Measurements from ENCODE around the gene RCL1.
"Not testable (repeated sequence)": the region's sequence is repeated elsewhere in the genome, so short reads cannot be mapped to it uniquely, and the experiment has no call there.

RCL1 gene

DNA sequence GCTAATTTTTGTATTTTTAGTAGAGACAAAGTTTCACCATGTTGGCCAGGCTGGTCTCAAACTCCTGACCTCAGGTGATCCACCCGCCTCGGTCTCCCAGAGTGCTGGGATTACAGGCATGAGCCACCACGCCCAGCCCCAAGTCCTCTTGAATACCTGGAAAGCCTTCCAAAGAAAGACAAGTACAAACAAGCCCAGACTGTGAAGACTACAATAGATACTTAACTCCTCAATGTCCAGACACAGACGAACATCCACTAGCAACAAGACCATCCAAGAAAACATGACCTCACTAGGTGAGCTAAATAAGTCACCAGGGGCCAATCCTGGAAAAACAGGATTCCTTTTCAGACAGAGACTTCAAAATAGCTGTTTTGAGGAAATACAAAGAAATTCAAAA lies 9.6 kb upstream of the RCL1 start:
- DNase-seq (ENCODE audit: low read depth): not testable (repeated sequence)

DNA sequence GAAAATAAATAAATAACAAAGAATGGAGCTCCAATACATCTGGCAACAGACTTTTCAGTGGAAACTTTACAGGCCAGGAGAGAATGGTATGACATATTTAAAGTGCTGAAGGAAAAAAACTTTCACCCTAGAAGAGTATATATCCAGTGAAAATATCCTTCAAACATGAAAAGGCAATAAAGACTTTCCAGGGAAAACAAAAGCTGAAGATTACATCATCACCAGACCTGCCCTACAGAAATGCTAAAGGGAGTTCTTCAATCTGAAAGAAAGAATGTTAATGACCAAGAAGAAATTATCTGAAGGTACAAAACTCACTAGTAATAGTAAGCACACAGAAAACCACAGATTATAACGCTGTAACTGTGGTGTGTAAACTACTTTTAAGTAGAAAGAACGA lies 8.3 kb upstream of the RCL1 start:
- DNase-seq (ENCODE audit: low read depth): no peak

DNA sequence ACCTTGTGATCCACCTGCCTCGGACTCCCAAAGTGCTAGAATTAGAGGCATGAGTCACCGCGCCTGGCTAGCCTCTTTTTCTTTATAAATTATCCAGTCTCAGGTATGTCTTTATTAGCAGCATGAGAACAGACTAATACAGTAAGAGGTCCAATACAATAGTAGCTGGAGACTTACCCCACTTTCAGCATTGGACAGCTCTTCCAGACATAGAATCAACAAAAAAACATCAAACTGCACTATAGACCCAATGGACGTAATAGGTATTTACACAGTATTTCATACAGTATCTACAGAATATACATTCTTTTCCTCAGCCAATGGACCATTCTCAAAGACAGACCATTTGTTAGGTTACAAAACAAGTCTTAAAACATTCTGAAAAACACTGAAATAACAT lies 6.1 kb upstream of the RCL1 start:
- DNase-seq (ENCODE audit: low read depth): no peak

DNA sequence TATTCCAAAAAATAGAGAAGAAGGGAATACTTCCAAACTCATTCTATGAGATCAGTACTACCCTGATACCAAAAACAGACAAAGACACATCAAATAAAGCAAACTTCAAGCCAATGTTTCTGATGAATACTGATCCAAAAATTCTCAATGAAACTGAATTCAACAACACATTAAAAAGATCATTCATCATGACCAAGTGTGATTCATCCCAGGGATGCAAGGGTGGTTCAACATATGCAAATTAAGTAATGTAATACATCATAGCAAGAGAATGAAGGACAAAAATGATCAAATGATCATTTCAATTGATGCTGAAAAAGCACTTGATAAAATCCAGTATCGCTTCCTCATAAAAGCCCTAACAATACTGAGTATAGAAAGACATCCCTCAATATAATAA lies 4.9 kb upstream of the RCL1 start:
- no peak for DNase-seq (ENCODE audit: low read depth)

DNA sequence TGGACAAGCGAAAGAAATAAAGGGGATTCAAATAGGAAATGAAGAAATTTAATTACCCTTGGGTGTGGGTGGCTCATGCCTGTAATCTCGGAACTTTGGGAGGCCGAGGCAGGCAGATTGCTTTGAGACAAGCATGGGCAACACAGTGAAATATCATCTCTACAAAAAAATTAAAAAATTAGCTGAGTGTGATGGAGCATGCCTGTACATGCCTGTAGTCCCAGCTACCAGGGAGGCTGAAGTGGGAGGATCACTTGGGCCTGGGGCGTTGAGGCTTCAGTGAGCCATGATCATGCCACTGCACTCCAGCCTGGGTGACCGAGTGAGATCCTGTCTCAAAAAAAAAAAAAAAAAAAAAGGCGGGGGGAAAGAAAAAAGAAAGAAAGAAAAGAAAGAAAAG lies 4.0 kb upstream of the RCL1 start:
- no peak for DNase-seq (ENCODE audit: low read depth)

DNA sequence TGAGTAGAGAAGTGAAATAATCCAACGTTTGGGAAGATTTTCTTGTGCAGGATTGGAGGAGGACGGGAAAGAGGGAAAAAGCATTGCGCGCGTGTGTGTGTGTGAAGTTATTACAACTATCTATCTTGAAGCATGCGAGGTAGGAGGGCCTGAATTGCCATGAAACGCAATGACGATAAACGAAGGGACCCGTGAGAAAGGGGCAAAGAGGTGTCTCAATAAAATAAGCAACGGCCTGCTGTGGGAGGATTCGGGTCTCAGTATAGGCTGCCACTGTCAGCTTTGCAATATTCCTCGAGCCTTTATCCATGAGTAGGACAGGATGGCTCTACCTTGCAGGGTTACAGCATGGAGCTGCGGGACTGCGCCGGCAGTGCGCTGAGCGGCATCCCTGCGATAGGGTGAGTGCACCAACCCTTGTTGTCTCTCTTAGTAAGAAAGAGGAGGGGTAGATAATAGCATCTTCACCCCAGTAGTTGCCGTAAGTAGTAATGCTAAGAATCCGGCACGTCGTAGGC lies 631 bp upstream of the RCL1 start:
- no peak for DNase-seq (ENCODE audit: low read depth)

DNA sequence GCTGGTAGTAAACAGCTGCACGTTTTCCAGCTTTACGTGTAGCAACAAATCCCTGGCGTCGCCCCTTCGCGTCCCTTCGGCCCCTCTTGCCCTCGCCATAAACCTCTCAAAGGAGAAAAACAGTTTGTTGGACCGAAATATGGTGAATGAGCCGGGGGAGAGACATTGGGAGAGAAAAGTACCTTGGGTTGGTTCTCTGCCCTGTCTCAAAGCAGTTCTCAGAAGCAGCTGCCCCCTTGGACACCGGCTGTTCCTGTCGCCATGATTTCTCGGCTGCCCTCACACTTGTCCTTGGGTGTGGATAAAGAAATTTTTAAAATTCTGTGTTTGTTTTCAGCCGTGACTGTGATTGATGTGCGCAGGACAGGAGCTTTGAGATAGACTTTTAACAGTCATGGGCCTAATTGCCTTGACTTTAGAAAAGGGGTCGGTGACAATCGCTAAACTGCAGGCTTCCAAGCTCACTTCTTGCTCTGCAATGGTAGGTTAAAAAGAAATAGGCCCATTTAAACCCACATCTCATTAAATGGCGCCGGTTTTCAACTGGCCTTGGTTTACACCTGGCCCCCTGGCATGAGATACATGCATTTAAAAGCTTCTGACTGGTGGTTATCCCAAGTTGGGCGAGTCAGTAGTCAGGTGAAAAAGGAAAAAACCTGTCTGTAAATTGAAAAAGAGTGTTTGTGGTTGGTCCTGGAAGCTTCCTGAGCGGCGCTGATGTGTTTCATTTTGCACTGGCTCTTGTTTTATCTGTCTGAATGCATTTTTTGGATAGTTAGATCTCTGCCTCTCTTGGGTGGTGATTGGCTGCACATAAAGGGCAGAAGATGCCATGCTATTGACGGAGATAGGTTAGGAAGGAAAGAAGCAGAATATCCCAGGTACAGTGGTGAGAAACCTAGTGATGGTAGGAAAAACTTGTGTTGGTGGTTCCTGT lies 983 bp downstream of the RCL1 start:
- no peak for DNase-seq (ENCODE audit: low read depth)

DNA sequence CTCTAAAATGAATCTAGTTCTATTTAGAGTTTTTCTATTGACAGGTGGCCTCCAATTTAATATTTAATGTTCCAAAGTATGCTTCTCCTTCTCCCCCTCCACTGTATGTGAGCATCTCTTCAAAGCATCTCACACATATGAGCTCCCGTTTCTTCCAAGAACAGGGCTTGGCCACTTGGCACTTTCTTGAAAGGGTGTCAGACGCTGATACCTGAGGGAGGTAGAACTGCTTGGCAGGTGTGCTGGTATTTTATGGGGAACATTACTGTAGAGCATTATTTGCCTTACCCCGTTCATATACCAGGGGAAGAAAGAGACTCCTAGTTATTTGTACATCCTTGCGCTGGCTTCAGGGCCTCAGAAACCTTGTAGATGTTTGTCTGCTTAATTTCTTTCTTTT lies 1.9 kb downstream of the RCL1 start:
- no peak for DNase-seq (ENCODE audit: low read depth)

DNA sequence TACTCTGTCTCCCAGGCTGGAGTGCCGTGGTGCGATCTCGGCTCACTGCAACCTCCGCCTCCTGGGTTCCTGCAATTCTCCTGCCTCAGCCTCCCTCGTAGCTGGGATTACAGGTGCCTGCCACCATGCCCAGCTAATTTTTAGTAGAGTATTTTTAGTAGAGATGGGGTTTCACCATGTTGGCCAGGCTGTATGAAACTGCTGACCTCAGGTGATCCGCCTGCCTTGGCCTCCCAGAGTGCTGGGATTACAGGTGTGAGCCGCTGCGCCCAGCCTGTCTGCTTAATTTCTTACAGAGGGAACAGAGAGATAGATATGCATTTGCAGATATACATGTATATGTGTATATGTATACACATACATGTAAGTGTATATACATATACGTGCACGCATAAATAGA lies 2.4 kb downstream of the RCL1 start:
- DNase-seq (ENCODE audit: low read depth): not testable (repeated sequence)

DNA sequence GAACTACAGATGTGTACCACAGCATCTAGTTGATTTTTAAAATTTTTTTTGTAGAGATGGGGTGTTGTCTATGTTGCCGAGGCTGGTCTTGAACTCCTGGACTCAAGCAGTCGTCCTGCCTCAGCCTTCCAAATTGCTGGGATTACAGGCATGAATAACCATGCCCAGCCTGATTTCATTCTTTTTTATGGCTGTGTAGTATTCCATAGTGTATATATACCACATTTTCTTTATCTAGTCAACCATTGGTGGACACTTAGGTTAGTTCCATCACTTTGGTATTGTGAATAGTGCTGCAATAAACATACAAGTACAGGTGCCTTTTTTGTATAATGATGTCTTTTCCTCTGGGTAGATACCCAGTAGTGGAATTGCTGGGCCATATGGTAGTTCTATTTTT lies 3.8 kb downstream of the RCL1 start:
- no peak for DNase-seq (ENCODE audit: low read depth)

DNA sequence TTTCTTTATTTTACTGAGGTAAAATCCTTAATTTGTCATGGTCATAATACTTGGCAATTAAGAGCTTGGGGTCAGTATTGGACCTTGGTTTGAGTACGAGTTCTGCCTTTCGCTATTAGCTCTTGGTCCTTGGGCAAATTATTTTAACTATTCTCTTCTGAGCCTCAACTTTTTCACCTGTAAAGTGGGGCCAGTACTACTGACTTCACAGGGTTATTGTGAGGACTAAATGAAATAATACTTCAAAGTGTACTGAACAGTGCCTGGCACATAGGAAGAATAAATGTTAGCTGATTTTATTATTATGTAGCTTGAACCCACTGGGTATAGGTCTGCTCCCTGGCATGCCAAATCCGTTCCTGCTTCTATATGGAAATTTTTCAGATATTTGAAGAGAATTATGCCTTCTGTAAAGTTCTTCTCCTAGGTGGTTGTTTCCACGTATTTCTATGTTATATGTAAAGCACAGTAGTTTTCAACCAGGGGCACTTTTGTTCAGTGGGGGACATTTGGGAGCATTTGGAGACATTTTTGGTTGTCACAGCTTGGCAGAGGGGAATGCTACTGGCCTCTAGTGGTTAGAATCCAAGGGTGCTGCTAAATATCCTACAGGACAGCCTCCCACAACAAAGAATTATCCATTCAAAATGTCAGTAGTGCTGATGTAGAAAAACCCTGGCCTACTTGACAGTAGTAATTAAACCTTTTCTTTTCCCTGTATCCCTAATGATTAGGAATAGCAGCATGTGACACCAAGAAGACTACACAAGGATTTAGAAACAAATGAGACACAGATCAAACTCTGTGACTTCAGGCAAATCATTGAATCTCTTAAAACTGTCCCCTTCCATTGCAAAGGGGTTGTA lies 4.5 kb downstream of the RCL1 start:
- no peak for DNase-seq (ENCODE audit: low read depth)

DNA sequence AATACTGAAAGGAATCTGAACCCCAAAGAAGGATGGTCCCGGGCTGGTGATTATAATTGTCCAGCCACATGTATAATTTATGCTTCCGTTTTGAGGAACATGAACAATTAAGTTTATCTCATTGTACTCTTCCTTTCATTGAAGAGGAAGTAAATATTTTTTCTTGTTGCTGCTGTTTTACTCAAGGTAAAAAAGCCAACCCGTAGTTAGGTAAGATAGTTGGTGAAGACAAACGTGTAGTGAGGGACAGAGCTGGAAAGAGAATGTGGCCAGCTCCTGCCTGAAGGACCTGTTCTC lies 5.1 kb downstream of the RCL1 start:
- no peak for DNase-seq (ENCODE audit: low read depth)

DNA sequence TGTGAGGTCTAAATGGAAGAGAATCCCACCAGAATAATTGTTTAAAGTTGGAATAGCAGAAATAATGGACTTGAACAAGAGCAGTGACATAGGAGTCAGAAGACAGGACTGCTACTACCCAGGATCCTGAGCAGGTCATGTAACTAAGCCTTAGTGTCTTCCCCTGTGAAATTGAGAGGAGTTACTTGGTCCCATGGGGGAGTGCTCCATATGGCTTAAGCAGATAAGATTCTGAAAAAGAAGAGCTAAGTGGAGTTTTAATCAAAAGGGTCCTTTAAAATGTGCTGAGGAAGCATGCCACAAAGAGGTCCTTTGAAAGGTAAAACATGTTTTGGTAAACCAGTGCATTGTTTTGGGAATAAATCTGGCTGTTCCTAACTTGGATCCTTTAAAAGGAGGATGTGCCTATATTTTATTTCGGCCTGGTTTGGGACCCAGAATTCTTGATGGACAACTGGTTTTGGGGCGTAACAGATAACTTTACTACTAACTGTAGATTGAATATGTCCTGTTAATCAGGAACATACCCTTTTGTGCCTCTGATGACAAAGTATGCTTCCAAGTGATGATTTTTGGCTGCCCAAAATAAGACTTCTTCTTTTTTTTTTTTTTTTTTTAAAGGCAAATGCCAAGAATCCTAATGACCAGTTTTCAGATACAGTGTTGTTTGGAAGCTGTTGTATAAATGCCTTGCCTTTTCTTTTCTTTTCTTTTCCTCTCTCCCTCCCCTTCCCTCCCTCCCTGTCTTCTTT lies 5.7 kb downstream of the RCL1 start:
- no peak for DNase-seq (ENCODE audit: low read depth)

DNA sequence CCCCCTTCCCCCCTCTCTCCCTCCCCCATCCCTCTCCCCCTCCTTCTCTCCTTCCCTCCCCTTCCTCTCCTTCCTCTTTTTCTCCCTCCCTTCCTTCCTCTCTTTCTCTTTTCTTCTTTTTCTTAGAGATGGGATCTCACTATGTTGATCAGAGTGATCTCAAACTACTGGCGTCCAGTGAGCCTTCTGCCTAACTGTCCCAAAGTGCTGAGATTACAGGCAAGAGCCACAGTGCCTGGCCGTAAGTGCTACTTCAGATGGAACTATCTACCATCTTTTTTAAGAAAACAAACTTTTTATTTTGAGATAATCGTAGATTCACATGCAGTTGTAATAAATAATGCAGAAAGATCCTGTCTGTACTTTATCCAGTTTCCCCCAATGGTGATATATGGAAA lies 6.3 kb downstream of the RCL1 start:
- DNase-seq (ENCODE audit: low read depth): no peak

DNA sequence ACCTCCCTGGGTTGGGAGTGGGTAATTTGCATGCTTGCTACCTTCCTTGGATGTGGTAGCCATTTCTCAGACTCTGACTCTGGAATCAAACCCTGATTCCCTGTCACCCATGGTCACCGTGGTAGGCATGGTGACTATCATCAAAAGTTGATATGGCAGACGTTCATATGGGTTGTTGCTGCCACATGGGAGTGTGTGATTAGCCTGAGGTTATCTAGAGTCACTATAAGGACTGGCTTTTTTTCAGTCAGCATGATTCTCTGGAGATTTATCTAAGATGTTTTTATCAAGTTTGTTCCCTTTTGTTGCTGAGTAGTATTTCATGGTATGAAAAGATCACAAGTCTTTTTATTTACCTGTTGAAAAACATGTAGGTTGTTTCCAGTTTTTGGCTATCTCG lies 7.0 kb downstream of the RCL1 start:
- no peak for DNase-seq (ENCODE audit: low read depth)

DNA sequence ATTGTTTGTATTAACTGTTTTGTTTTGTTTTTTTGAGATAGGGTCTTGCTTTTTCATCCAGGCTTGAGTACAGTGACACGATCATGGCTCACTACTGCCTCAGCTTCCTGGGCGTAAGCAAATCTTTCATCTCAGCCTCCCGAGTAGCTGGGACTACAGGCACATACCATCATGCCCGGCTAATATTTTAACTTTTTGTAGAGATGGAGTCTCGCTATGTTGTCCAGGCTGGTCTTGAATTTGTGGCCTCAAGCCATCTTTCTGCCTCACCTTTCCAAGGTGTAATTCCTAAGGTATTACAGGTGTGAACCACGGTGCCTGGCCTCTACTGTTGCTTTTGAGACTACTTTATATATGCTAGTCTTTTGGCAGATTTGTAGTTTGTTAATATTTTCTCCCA lies 8.4 kb downstream of the RCL1 start:
- no peak for DNase-seq (ENCODE audit: low read depth)

DNA sequence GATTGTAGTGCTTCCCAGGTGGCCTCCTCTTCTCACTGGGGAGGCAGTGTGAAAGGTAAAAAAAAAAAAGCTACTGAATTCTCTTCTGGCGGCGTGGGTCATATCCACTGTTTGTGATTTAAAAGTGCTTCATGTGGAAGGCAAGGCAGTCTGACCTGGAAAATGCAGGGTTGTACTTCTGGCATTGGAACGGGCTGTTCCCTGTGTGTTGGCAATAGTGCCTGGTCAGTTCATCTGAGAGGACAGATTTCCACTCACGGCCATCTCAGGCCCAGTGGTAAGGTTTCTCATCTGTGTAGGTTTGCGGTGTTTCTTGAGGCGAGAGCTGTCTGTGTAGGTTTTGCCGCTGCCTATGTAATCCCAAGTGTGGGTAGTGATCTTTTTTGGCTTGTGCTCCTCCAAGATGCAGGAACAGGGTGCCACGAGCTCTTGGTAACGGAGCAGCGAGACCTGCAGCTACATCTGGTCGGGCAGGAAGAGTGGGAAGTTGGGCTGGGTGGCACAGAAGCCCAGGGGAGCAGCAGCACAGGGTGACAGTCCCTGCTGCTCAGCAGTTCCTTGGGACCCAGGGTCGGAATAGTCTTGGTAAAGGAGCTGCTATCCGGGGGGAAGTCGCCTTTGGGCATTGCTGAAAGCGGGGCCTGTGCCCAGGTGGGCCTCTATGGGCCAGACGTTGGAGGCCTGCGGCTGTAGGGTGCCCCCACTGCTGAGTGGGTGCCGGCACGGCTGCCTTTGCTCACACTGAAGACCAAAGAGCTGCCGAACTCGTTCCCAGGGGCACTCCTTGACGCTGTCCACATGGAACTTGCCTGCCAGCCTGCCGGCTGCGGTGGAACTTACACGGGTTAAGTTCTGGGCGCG lies 11.2 kb downstream of the RCL1 start:
- DNase-seq (ENCODE audit: low read depth): no peak

DNA sequence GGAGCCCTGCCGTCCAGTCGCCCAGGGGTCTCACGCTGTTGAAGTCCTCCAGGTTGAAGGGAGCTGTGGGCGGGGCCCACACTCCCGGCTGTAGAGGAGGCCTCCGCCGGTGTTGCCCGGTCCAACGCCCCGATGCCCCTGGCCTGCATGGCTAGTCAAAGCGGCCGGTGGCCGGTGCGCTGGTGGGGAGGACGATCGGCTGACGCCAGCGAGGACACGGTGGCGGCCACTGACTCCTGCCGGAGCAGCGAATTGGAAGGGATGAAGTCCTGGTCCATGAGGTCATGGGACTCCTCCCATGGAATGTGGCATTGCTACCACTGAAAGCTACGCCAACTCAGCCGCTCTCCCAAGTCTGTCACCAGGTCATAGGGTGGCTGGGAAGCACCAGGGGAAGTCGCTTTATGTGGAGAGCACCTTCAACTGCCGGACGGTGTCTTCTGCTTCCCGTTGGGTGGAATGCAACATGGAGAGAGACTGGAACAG lies 11.8 kb downstream of the RCL1 start:
- no peak for DNase-seq (ENCODE audit: low read depth)

DNA sequence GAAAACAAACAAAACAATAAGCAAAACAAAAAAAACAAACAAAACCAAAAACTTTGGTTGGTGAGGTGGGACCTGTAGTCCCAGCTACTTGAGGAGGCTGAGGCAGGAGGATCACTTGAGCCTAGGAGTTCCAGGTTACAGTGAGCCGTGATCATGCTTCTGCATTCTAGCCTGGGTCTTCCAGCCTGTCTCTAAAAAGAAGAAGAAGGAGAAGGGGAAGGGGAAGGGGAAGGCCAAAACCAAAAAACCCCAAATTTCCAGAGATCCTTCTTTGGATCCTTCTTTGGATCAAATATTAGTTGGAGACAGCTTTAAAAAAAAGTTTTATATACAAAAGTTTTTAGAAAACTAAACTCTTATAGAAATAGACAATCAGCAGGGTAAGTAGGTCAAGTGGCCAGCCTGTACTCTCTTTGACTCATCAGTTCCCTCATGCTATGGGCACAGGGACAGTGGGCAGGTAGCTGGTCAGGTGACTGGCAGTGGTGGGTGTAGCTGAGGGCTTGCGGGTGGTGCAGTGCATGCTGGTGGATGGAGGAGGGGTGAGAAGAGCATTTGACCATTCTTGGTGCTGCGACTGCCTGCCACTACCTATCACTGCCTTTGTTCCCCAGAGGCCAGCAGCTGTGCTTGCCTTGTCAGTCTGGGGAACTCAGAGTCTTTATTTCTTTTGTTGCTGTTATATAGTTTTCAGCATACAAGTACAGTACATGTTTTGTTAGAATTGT lies 12.6 kb downstream of the RCL1 start:
- DNase-seq (ENCODE audit: low read depth): no peak

DNA sequence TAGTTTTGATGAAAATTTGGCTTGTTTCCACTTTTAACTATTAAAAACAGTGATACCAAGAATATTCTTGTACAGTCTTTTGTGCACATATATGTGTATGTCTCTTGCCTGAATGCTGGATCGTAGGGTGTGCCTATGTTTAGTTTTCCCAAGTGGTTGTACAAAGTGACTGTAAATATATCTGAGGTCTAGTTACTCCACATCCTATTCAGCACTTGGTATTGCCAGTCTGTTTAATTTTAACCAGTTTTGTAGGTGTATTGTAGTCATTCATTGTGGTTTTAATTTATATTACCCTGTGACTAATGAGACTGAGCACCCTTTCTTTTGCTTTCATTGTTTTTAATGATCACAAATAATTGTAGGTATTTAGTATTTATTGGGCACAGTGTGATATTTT lies 17.8 kb downstream of the RCL1 start:
- no peak for DNase-seq (ENCODE audit: low read depth)

DNA sequence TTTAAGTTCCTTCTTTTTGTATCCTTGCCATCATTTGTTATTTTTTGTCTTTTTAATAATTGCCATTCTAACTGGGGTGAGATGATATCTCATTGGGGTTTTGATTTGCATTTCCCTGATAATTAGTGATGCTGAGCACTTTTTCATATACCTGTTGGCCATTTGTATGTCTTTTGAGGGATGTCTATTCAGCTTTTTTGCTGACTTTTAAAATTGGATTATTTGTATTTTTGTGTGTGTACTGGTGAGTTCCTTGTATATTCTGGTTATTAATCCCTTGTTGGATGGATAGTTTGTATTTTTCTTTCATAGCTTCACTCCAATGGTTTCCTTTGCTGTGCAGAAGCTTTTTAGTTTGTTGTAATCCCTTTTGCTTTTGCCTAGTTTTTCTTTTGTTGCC lies 19.1 kb downstream of the RCL1 start:
- no peak for DNase-seq (ENCODE audit: low read depth)

Measured in activated T-helper 1 cell treated with Interleukin-2 at 50 U/mL for 16 hours (primary cell).